ENCODE results near the gene MAP6. TPM values are rescaled to one million over a fixed set of nuclear protein-coding genes. Genes with fewer than 3 reads are reported as not detected.

The MAP6 gene
- total RNA-seq, 1 donor = 3.0 TPM

DNA sequence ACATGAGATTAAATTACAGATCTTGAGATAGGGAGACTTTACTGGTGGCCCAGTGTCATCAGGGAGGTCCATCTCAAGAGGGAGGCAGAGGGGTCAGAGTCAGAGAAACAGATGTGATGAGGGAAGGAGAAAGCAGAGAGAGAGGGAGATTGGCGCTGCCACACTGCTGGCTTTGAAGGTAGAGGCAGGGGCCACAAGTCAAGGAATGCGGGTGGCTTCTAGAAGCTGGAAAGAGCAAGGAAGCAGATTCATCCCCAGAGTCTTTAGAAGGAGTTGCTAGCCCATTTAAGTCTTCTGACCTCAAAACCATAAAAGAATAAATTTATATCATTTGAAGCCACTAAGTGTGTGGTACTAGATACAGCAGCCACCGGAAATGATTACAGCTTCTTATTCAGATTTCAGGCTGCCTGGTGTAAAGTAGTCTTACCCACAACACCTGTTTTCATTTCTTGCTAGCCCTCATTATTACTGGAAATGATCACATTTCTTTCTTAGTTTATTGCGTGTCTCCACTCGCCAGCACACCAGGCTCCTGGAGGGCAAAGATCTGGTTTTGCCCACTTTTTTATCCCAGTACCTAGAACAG is 119.4 kb downstream of the MAP6 start:
- no peak overlapping the region for H3K4me3 ChIP-seq (ENCODE audit: low read depth, low read length)

GRCh38 chr11:75548595-75549272 is 120.1 kb downstream of the MAP6 start:
- no peak for TF ChIP-seq CTCF (IDR thresholded peaks at IDR 0.05; ENCODE audit: insufficient read depth, low read depth, low read length)
- DNase-seq (ENCODE audit: low read depth) = no peak
- H3K4me3 ChIP-seq (ENCODE audit: low read depth, low read length) = no peak overlapping the region

More for the DNA sequence above, 119.4 kb downstream of the MAP6 start:
- DNase-seq (ENCODE audit: low read depth) = no peak
- TF ChIP-seq CTCF (IDR thresholded peaks at IDR 0.05; ENCODE audit: insufficient read depth, low read depth, low read length) = no peak

- H3K4me3 ChIP-seq (ENCODE audit: low read depth, low read length) = no peak overlapping the region
- peak; percentile 83 for TF ChIP-seq CTCF (IDR thresholded peaks at IDR 0.05; ENCODE audit: insufficient read depth, low read depth, low read length)
- peak; percentile 76 for DNase-seq (ENCODE audit: low read depth)
Observed at GRCh38 chr11:75547617-75548058, 121.2 kb downstream of the MAP6 start.

GRCh38 chr11:75547177-75547576 is 121.7 kb downstream of the MAP6 start:
- no peak for TF ChIP-seq CTCF (IDR thresholded peaks at IDR 0.05; ENCODE audit: insufficient read depth, low read depth, low read length)
- H3K4me3 ChIP-seq (ENCODE audit: low read depth, low read length) = no peak overlapping the region
- DNase-seq (ENCODE audit: low read depth) = no peak

DNA sequence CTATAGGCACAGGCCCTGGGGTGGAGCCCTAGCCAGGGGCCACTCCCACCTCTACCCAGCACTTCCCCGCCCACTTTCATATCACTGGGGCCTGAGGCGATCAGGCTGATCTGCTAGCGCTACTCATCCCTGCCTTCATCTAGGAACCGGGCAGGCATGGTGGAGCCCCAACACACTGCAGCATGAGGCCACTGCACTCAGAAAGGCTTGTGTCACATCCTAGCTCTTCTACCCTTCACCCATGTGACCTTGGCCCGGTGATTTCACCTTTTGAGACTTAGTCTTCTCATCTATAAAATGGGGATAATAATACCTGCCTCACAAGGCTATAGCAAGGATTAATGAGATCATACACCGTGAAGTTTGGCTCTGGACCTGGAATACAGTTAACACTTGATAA is 125.0 kb downstream of the MAP6 start:
- DNase-seq (ENCODE audit: low read depth) = no peak
- no peak for TF ChIP-seq CTCF (IDR thresholded peaks at IDR 0.05; ENCODE audit: insufficient read depth, low read depth, low read length)
- H3K4me3 ChIP-seq (ENCODE audit: low read depth, low read length) = no peak overlapping the region

DNA sequence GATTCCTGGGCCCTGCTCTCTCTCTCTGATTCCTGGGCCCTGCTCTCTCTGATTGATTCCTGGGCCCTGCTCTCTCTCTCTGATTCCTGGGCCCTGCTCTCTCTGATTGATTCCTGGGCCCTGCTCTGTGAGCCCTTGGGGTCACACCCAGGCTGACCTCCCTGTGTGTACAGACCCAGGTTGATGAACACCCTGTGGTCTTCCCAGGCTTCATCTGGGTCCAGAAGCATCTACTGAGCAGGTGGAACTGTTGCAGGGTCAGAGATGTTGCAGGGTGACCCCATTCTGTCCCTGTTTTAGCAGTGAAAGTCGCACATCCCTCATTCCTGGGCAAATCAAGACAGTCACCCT is 126.8 kb downstream of the MAP6 start:
- no peak for DNase-seq (ENCODE audit: low read depth)
- TF ChIP-seq CTCF (IDR thresholded peaks at IDR 0.05; ENCODE audit: insufficient read depth, low read depth, low read length) = no peak
- H3K4me3 ChIP-seq (ENCODE audit: low read depth, low read length) = no peak overlapping the region

All from fibroblast of villous mesenchyme (primary cell).